Body of pancreas (tissue), 4 donors: ENCODE data around the gene RXRB.

ENCODE experiments used
- POLR2A ChIP-seq, 3 donors: fragments of 450-650 bp; IDR thresholded peaks; one replicate each; pipeline ENCODE4 v1.6.1; 2016; ENCODE audit warnings: antibody characterized with exemption in 3 of 3, mild to moderate bottlenecking in 2 of 3
- TF ChIP-seq, protein P1 (sequence below), 7 experiments: fragments of 450-650 bp in 4 of 7; fragments of 200-600 bp in 3 of 7; sonication (generic) in 3 of 7; IDR thresholded peaks; one replicate each; pipeline ENCODE4 v1.5.1; 2016 to 2019; ENCODE audit warnings: antibody characterized with exemption in 7 of 7

DNA sequence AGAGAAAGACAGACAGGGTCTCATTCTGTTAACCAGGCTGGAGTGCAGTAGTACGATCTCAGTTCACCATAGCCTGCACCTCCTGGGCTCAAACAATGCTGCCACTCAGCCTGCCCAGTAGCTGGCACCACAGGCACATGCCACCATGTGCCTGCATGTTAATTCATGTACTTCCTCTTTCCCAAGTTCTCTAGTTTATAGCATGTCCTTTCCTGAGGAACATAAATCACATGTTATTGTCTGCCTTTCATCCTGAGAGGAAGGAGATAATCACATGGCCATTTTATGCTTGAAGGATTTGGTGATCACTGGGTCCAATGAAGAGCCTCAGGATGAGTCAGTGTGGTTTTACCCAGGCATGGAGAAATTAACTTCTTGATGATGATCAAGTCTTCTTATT is 56.1 kb downstream of the RXRB start:
- TF ChIP-seq, protein P1, sequence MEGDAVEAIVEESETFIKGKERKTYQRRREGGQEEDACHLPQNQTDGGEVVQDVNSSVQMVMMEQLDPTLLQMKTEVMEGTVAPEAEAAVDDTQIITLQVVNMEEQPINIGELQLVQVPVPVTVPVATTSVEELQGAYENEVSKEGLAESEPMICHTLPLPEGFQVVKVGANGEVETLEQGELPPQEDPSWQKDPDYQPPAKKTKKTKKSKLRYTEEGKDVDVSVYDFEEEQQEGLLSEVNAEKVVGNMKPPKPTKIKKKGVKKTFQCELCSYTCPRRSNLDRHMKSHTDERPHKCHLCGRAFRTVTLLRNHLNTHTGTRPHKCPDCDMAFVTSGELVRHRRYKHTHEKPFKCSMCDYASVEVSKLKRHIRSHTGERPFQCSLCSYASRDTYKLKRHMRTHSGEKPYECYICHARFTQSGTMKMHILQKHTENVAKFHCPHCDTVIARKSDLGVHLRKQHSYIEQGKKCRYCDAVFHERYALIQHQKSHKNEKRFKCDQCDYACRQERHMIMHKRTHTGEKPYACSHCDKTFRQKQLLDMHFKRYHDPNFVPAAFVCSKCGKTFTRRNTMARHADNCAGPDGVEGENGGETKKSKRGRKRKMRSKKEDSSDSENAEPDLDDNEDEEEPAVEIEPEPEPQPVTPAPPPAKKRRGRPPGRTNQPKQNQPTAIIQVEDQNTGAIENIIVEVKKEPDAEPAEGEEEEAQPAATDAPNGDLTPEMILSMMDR (IDR thresholded peaks at IDR 0.05): no peak
- TF ChIP-seq POLR2A (IDR thresholded peaks at IDR 0.05): no peak
